GM18867 (cell line): ENCODE data around the gene TRIM17.

Experiments used
- ATAC-seq: cut with Tn5 transposase; IDR thresholded peaks from one replicate; pipeline ENCODE4 v1.9.1; 2021; ENCODE audit warnings: mild to moderate bottlenecking, moderate library complexity; ENCODE audit not compliant: unreplicated experiment

TRIM17 gene

DNA sequence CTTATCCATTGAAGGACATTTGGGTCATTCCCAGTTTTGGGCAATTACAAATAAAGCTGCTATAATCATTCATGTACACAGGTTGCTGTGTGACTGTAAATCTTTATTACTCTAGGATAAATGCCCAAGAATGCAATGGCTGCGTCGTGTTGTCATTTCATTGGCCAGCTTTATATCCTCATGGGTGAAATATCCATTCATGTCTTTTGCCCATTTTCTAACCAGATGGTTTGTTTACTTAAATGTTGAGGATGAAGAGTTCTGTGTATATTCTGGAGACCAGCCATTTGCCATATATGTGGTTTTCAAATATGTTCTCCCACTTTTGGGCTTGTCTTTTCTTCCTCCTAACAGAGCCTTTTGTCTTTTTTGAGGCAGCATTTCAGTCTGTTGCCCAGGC lies 35.3 kb downstream of the TRIM17 start:
- no peak for ATAC-seq

- ATAC-seq = no peak
These were observed 37.0 kb downstream of the TRIM17 start for GRCh38 chr1:228379666-228380065.

- ATAC-seq = no peak
These were observed 37.7 kb downstream of the TRIM17 start for GRCh38 chr1:228378873-228379460.

DNA sequence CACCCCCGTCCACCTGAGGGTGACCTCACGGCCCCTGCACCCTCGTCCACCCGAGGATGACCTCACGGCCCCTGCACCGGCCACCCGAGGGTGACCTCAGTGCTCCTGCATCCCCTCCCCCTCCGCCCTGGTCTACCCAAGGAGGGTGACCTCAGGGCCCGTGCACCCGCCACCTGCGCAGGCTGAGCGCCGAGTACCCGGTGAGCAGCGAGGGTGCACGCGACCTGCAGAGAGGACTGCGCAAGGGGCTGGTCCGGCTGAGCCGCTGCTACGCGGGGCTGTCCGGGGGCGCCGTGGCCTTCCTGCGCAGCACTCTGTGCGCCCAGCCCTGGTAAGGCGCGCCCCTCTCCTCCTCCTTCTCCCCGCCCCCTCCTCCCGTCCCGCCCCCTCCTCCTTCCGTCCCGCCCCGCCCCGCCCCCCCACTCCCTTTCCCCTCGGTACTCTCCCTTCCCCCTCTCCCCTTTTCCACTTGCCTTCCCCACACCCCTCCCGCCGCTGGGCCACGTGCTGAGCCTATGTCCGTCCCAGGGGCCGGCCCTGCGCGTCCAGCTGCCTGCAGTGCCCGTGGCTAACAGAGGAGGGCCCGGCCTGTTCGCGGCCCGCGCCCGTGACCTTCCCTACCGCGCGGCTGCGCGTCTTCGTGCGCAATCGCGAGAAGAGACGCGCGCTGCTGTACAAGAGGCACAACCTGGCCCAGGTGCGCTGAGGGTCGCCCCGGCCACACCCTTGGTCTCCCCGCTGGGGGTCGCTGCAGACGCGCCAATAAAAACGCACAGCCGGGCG lies 38.4 kb downstream of the TRIM17 start:
- no peak for ATAC-seq

DNA sequence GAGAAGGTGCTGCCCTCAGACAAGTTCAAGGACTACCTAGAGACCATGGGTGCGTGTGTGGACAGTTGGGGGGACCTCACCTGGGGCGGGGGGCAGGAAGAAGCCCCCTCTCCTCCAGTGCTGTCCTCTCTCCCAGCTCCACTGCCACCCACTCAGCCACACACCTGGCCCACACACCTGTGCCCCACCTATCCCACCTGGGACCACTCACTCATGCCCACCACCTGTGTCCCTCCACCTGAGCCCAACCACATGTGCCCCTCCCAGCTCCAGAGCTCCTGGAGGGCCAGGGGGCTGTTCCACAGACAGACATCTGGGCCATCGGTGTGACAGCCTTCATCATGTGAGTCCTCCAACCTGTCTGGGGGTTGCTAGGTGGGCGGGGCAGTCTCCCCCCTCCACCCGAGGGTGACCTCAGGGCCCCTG lies 39.0 kb downstream of the TRIM17 start:
- ATAC-seq = no peak

GRCh38 chr1:228376651-228377631 lies 39.7 kb downstream of the TRIM17 start:
- no peak for ATAC-seq

- ATAC-seq = no peak
These were observed 40.4 kb downstream of the TRIM17 start for GRCh38 chr1:228376262-228376628.

GRCh38 chr1:228375578-228376261 lies 40.9 kb downstream of the TRIM17 start:
- no peak for ATAC-seq

- ATAC-seq = no peak
These were observed 41.7 kb downstream of the TRIM17 start for GRCh38 chr1:228374711-228375577.

DNA sequence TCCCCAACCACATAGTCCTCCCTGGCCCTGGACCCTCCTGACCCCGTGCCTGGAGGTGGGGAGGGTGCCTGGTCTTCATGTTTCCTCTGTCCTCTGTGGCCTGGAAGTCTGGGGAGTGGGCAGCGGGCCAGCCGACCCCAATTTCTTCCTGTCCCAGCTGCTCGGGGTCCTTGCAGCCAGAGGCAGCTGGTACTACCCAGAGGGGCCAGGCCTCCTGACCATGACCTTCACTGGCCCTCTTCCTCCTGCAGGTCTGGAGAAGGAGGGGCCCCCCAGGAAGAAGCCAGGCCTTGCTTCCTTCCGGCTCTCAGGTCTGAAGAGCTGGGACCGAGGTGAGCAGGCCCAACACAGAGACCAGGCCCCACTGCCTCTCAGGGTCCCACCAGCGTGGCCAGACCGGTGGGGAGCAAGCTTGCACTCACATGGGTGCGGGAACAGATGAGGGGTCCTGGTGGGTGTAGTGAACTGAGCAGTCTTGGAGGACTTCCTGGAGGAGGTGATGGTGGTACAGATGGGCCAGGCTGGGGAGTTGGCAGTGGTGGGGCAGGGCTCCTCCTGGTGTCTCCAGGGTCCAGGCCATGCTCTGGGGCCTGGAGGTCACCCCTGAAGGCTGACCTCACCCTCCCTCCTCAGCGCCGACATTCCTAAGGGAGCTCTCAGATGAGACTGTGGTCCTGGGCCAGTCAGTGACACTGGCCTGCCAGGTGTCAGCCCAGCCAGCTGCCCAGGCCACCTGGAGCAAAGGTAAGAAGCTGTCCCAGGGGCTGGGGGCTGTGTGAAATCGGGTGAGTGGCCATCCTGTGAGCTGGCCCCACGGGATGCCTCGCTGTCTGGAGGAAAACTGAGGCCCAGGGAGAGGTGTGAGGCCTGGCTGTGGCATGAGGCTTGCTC lies 42.7 kb downstream of the TRIM17 start:
- no peak for ATAC-seq

- ATAC-seq = no peak
These were observed 43.5 kb downstream of the TRIM17 start for GRCh38 chr1:228373004-228373680.

DNA sequence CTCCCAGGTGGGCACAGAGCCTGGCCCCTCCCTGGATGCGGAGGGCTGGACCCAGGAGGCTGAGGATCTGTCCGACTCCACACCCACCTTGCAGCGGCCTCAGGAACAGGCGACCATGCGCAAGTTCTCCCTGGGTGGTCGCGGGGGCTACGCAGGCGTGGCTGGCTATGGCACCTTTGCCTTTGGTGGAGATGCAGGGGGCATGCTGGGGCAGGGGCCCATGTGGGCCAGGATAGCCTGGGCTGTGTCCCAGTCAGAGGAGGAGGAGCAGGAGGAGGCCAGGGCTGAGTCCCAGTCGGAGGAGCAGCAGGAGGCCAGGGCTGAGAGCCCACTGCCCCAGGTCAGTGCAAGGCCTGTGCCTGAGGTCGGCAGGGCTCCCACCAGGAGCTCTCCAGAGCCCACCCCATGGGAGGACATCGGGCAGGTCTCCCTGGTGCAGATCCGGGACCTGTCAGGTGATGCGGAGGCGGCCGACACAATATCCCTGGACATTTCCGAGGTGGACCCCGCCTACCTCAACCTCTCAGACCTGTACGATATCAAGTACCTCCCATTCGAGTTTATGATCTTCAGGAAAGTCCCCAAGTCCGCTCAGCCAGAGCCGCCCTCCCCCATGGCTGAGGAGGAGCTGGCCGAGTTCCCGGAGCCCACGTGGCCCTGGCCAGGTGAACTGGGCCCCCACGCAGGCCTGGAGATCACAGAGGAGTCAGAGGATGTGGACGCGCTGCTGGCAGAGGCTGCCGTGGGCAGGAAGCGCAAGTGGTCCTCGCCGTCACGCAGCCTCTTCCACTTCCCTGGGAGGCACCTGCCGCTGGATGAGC lies 44.3 kb downstream of the TRIM17 start:
- no peak for ATAC-seq

GRCh38 chr1:228371741-228372182 lies 44.9 kb downstream of the TRIM17 start:
- no peak for ATAC-seq

- no peak for ATAC-seq
These were observed 45.5 kb downstream of the TRIM17 start for GRCh38 chr1:228370941-228371740.

GRCh38 chr1:228370439-228370940 lies 46.2 kb downstream of the TRIM17 start:
- no peak for ATAC-seq
